Esophagus squamous epithelium (tissue), 4 donors: ENCODE data around the gene ACOT12.

Experiments
- CTCF ChIP-seq, 6 experiments: fragments of 450-650 bp in 4 of 6; fragments of 200-600 bp in 2 of 6; sonication (generic) in 2 of 6; IDR thresholded peaks; one replicate each; pipeline ENCODE4 v1.5.1; 2016 to 2019; ENCODE audit warnings: antibody characterized with exemption in 6 of 6, mild to moderate bottlenecking in 4 of 6, moderate library complexity in 4 of 6
- POLR2A ChIP-seq, 4 donors: fragments of 450-650 bp; IDR thresholded peaks; one replicate each; pipeline ENCODE4 v1.6.1; 2017; ENCODE audit warnings: antibody characterized with exemption in 4 of 4, mild to moderate bottlenecking in 4 of 4, moderate library complexity in 3 of 4

- TF ChIP-seq CTCF (IDR thresholded peaks at IDR 0.05), result no peak
- no peak for TF ChIP-seq POLR2A (IDR thresholded peaks at IDR 0.05)
Observed at GRCh38 chr5:81388169-81388568, 5.8 kb downstream of the ACOT12 start.
